ENCODE results near the gene TBC1D22A.

GRCh38 chr22:47174096-47174495 is 411.6 kb downstream of the TBC1D22A start:
- no peak for TF ChIP-seq POLR2AphosphoS5 (IDR thresholded peaks at IDR 0.05)
- no peak for TF ChIP-seq CTCF (IDR thresholded peaks at IDR 0.05; ENCODE audit: poor library complexity, severe bottlenecking)
- TF ChIP-seq REST (IDR thresholded peaks at IDR 0.05; ENCODE audit: borderline replicate concordance), result no peak
- no peak for TF ChIP-seq EP300 (conservative IDR thresholded peaks at IDR 0.05; ENCODE audit: poor library complexity, severe bottlenecking)
- TF ChIP-seq TAF1 (IDR thresholded peaks at IDR 0.05; ENCODE audit: low read depth), result no peak
- TF ChIP-seq EZH2 (IDR thresholded peaks at IDR 0.05; ENCODE audit: borderline replicate concordance, insufficient read depth, low read length, poor library complexity, severe bottlenecking), result no peak
